ENCODE data around the gene ABCA3.
"Not testable (repeated sequence)": the region's sequence is repeated elsewhere in the genome, so short reads cannot be mapped to it uniquely, and the experiment has no call there.

Gene ABCA3

DNA sequence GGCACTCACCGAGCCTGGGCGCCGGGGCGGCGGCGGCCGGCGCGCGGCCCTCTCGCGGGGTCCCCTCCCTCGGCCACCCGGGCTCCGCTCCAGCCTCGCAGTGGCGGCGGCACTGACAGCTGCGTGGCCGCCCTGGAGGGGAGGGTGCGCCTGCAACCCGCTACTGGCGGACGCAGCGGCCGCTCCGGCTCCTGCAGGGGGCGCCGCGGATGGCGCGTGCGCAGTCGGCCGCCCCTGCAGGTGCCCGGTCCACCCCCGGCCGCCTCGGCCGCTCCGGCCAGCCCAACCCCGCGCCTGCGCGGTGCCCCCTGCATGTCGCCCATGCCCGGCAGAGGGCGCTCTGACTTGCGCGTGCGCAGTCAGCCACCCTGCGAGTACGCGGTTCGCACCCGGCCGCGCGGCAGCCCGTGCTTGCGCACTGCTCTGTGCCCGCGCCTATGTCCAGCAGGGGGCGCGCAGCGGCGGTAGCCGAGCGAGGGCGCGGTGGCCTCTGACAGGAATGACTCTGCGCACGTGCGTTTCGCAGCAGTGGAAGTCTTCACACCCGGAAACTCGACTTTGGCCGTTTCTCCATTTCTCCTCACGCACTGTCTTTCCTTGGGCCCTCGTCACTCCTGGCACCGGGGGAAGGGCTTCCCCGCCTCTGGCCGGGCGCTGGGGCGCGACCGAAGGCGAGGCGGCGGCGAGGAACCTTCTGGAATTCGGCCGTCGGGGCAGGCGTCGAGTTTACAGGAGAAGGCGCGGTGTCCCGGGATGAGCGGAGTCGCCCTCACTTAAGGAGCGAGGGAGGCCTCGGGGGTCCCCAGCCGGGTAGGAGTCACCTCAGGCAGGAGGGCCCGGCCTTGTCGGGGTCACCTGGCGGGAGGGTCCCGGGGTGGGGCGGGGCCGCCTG lies at the start of gene ABCA3:
ABCA3 (minus strand) TSS at position 165 of the 892 bp plus-strand sequence. CDS start 14,262 bp downstream, outside the sequence.
- peak; percentile 94 for DNase-seq (ENCODE audit: low read depth)

GRCh38 chr16:2388875-2389433 lies 48.4 kb upstream of the ABCA3 start:
- DNase-seq (ENCODE audit: low read depth): no peak

GRCh38 chr16:2388139-2388874 lies 47.8 kb upstream of the ABCA3 start:
- no peak for DNase-seq (ENCODE audit: low read depth)

- DNase-seq (ENCODE audit: low read depth): no peak
Observed at GRCh38 chr16:2386990-2387389, 46.5 kb upstream of the ABCA3 start.

- DNase-seq (ENCODE audit: low read depth): not testable (repeated sequence)
Observed at GRCh38 chr16:2385982-2386381, 45.5 kb upstream of the ABCA3 start.

DNA sequence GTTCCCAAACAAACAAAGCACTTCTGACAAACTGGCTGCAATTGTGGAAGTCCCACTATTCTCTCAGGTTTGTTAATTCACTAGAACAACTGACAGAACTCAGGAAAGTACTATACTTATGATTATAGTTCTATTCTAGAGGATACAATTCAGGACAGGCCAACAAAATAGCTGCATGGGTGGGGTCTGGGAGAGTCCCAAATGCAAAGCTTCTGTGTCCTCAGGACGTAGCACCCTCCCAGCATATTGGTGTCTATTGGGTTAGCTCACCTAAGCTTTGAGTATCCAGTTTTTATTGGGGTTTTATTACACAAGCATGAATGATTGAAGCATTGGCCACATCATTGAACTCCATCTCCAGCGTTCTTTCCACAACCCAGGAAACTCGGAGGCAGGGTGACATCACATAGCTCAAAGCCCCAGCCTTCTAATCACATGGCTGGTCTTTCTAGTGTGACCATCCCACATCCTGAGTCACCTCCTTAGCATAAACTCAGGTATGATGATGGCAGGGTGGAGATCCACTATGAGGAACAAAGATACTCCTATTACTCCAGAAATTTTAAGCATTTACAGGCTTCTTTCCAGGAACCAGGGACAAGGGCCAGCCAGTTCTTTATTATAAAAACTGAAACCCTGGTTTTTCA lies 44.8 kb upstream of the ABCA3 start:
- DNase-seq (ENCODE audit: low read depth): no peak

GRCh38 chr16:2384426-2384825 lies 43.9 kb upstream of the ABCA3 start:
- DNase-seq (ENCODE audit: low read depth): no peak

DNA sequence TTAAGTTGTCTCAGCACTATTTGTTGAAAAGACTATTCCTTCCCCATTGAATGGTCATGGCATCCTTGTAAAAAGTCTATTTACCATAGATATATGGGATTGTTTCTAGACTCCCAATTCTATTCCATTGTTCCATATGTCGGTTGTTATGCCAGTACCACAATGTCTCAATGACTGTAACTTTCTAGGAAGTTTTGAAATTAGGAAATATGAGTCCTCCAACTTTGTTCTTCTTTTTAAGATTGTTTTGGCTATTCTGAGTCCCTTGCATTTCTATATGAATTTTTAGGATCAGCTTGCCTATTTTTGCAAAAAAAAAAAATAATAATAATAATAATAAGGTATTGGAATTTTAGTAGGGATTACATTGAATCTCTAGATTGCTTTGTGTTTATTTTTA lies 43.0 kb upstream of the ABCA3 start:
- DNase-seq (ENCODE audit: low read depth): no peak

DNA sequence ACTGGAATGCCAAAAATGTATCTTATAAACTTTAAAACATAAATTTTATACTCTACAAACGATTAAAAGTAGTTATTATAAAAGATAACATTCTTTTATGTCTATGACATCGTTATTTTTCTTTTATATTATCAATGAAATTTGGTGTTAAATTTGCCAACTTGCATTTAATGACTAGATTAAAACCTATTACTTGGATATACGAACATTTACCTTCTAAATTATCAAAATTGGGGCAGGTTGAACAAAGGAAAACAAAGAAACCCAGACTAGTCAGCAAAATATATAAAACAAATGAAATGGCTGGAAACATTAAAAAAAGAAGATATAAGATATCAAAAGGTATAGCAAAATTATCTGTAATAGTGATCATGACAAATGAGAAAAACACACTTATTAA lies 34.1 kb upstream of the ABCA3 start:
- no peak for DNase-seq (ENCODE audit: low read depth)

GRCh38 chr16:2373176-2373575 lies 32.6 kb upstream of the ABCA3 start:
- no peak for DNase-seq (ENCODE audit: low read depth)

DNA sequence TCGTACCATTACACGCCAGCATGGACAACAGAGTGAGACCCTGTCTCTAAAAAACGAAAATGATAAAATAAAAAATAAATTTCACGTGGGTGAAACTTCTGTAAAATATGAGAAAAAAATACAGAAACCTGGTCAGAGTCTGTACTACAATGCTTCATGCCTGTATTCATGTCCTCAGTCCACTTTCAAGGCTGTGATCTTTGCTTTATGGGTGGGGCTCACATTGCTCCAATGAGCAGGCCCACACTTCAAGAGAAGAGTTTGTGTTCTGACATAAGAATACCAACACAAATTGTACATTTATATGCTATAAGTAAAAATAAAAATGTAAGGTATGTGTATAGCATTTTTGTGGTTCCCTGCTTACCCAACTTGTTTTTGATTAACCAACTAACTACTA lies 32.2 kb upstream of the ABCA3 start:
- no peak for DNase-seq (ENCODE audit: low read depth)

DNA sequence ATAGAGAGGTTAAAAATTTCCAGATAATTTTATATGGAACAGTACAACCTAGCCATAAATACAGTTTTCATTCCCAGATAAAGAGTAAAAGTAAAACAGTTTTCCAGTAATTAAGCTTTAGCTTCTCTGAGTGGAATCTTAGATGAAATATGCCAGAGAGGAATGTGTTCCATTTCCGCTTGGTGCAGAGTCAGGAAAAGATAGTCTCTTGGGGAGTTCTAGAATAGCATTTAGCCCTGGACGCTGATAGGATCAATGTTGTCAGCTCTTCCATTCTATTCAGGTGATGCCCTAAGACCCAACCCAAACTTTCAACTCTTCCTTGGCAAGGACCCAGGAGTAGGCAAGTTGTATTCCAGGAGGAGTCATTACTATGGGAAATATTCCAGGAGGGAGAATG lies 30.9 kb upstream of the ABCA3 start:
- no peak for DNase-seq (ENCODE audit: low read depth)

DNA sequence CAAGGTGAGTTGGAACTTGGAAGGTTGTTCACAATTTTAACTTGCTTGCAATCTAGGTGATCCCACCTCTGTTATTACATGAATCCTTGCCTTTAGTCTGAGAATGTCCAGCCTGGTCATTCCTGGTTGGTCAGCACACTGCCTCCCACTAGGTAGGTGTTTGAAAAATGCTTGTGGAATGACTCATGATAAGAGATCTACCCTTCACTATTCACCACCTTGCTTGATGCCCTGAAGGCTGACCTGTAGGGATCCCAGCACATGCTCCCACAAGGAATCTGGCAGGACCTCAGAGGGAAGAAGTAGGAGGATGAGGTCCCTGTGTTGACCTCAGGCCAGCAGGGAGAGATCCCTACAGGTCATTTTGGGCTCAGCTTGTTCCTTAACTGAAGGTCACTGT lies 30.2 kb upstream of the ABCA3 start:
- DNase-seq (ENCODE audit: low read depth): no peak

- no peak for DNase-seq (ENCODE audit: low read depth)
Observed at GRCh38 chr16:2366660-2367309, 26.3 kb upstream of the ABCA3 start.

DNA sequence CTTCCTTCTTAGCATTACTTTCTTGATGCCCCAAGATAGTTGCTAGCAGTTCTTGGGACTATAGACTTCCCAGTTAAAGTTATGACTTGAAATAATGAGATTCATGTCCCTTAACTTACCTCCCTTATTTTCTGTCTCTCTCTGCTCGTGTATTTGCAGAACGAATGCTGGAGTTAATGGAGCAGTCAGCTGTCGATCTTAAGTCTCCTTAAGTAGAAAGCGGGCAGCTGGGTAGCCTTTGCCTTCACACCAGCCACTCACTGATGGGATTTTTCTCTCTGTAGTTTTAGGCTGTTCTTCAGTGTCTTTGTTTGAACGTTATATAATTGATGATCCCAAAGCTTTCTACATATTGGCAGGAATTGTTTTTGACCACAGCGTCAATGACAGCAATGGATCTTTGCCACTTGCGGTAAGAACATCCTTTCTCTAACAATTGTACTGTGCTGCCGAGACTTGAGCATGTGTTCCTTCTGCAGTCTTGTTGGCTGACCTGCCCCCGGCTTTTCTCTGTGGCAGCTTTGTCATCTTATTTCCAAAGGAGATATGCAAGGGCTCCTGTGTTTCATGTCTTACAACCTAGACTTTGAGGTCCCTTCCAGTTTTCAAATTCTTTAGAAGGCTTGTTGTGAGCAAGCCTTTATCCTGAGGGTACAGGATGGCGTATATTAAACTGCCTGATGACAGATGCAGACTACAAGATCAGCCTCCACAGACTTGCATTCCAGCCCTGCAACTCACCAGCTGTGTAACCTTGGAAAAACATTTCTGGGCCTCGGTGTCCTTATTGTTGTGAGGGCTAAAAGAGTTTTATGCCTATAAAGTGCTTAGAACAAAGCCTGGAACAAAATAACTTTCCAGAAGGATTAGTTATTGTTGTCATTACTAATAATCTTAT lies 25.1 kb upstream of the ABCA3 start:
- DNase-seq (ENCODE audit: low read depth): no peak

- no peak for DNase-seq (ENCODE audit: low read depth)
Observed at GRCh38 chr16:2364638-2365210, 24.2 kb upstream of the ABCA3 start.

- DNase-seq (ENCODE audit: low read depth): no peak
Observed at GRCh38 chr16:2362218-2362617, 21.7 kb upstream of the ABCA3 start.

DNA sequence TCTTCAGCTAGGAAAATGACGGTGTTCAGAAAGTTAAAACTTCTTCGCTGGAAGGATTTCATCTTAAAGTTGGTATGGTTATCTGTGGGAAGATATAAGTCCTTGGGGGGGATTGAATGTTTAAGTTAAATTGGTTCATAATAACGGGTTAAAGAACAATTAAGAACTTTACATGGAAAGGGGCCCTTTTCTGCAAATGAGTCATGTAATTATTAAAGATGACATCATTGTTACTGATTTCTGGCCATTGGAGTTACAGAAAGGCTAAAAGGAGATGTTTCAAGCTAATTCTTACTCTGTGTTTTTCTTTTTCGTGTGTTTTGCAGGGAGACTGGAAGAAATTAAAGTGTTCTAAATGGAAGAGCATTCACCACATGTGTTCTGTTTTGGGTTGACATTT lies 20.6 kb upstream of the ABCA3 start:
- no peak for DNase-seq (ENCODE audit: low read depth)

DNA sequence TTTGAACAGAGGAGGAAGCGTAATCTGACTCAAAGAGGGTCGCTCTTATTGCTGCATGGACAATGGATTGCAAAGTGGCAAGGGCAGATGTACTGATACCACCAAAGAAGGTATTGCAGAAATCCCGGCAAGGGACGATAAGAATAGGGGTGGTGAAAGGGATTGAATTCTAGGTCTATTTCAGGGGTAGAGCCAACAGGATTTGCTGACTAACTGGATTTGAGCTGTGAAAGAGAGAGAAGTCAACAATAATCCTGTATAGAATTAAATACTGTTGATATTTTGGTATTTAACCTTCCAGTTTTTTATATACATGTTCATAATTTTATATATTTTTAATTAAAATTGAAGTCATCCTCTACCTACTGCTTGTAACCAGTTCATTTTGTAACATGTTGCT lies 19.4 kb upstream of the ABCA3 start:
- DNase-seq (ENCODE audit: low read depth): no peak

DNA sequence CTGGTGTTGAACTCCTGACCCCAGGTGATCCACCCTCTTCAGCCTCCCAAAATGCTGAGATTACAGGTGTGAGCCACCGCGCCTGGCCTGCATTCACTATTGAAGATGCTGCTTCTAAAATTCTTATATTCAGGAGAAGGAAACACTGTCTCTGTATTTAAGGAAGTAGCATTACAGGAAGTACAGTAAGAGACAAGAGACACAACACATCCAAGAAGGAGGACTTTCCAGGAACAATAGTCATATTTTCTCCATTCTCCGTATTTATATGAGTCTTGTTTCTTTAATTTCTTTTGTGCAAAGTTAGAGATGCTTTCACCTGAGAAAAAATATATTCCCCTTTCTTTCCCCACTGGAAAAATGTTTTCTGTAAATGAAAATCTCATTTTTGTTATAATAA lies 18.3 kb upstream of the ABCA3 start:
- no peak for DNase-seq (ENCODE audit: low read depth)

DNA sequence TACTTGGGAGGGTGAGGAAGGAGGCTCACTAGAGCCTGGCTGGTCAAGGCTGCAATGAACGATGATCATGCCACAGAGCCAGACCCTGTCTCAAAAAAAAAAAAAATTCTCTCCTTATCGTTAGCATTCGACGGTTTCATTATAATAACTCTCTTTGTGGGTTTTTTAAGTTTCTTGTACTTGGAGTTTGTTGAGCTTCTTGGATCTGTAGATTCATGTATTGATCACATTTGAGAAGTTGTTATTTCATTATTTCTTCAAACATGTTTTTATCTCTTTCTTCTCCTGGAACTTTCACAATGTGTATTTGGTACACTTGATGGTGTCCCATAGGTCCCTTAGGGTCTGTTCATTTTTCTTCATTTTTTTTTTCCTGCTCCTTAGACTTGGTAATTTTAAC lies 16.8 kb upstream of the ABCA3 start:
- DNase-seq (ENCODE audit: low read depth): no peak

Data from activated T-cell treated with anti-CD3 and anti-CD28 coated beads for 24 hours (primary cell).